CD4-positive, CD25-positive, alpha-beta regulatory T cell (primary cell): ENCODE results near the gene ATF1. TPM values are rescaled to one million over a fixed set of nuclear protein-coding genes. Genes with fewer than 3 reads are reported as not detected.

Experiments
- ATAC-seq, 2 donors: fragments of 150-1000 bp; cut with Tn5 transposase; one replicate each; pipeline ENCODE4 v1.10.0; 2021; ENCODE audit warnings: low read depth in 2 of 2, moderate number of reproducible peaks in 2 of 2, moderate library complexity in 1 of 2
- DNase-seq, 3 donors: peaks; one replicate each; pipeline versions ENCODE4 v3.0.0 to v3.0.0-alpha.2; 2012 to 2022; ENCODE audit warnings: mixed read lengths in 1 of 3
- H3K27ac ChIP-seq: one replicate; pipeline ENCODE4 v1.7.0; 2013; ENCODE audit warnings: mild to moderate bottlenecking, low read length; ENCODE audit not compliant: insufficient read depth, poor library complexity, severe bottlenecking
- H3K27me3 ChIP-seq: one replicate; pipeline ENCODE4 v1.7.0; 2013; ENCODE audit warnings: low read length; ENCODE audit not compliant: control insufficient read depth, insufficient read depth
- H3K36me3 ChIP-seq: one replicate; pipeline ENCODE4 v1.7.0; 2013; ENCODE audit warnings: mild to moderate bottlenecking, low read length, moderate library complexity; ENCODE audit not compliant: control insufficient read depth, insufficient read depth
- H3K4me1 ChIP-seq: 2 replicates; pipeline ENCODE4 v1.7.0; 2013; ENCODE audit warnings: mild to moderate bottlenecking, low read length; ENCODE audit not compliant: insufficient read depth, control insufficient read depth, poor library complexity, severe bottlenecking
- H3K4me3 ChIP-seq: one replicate; pipeline ENCODE4 v1.7.0; 2013; ENCODE audit warnings: low read depth, mild to moderate bottlenecking, low read length, moderate library complexity
- H3K9me3 ChIP-seq, 2 experiments: 1 replicate in 1 of 2; 2 replicates in 1 of 2; pipeline ENCODE4 v1.7.0; 2013; ENCODE audit warnings: low read length in 2 of 2, mild to moderate bottlenecking in 1 of 2, moderate library complexity in 1 of 2; ENCODE audit not compliant: control insufficient read depth in 2 of 2
- H3K27ac Mint-ChIP-seq, 3 donors: one replicate each; pipeline ENCODE4 v1.8.0; 2020 to 2022; ENCODE audit warnings: mild to moderate bottlenecking in 3 of 3, mixed read lengths in 3 of 3, moderate library complexity in 2 of 3
- H3K27me3 Mint-ChIP-seq: one replicate; pipeline ENCODE4 v1.8.0; 2022; ENCODE audit warnings: mild to moderate bottlenecking, mixed read lengths
- H3K36me3 Mint-ChIP-seq: one replicate; pipeline ENCODE4 v1.8.0; 2020; ENCODE audit warnings: mixed read lengths
- H3K4me1 Mint-ChIP-seq, 4 donors: one replicate each; pipeline ENCODE4 v1.8.0; 2020 to 2022; ENCODE audit warnings: mixed read lengths in 4 of 4, mild to moderate bottlenecking in 1 of 4
- H3K4me3 Mint-ChIP-seq, 4 donors: one replicate each; pipeline ENCODE4 v1.8.0; 2020 to 2022; ENCODE audit warnings: mild to moderate bottlenecking in 4 of 4, mixed read lengths in 4 of 4, moderate library complexity in 3 of 4
- H3K9me3 Mint-ChIP-seq, 7 donors: one replicate each; pipeline ENCODE4 v1.8.0; 2020 to 2022; ENCODE audit warnings: mixed read lengths in 7 of 7, mild to moderate bottlenecking in 3 of 7, moderate library complexity in 2 of 7
- polyA plus RNA-seq, 4 donors: library from polyadenylated mRNA; unstranded; fragments of 300-500 nt; fragmentation: Illumina TruSeq; gene quantifications; one replicate each; pipeline ENCODE4 v1.2.3, GENCODE V29; 2021
- total RNA-seq: library from RNA; stranded (reverse); gene quantifications from one replicate; pipeline ENCODE4 v1.2.3, GENCODE V29; 2022

The ATF1 gene
- total and polyA plus RNA-seq, 5 donors from 2014 or later: 30.6 to 56.1 (median 49.9) TPM

DNA sequence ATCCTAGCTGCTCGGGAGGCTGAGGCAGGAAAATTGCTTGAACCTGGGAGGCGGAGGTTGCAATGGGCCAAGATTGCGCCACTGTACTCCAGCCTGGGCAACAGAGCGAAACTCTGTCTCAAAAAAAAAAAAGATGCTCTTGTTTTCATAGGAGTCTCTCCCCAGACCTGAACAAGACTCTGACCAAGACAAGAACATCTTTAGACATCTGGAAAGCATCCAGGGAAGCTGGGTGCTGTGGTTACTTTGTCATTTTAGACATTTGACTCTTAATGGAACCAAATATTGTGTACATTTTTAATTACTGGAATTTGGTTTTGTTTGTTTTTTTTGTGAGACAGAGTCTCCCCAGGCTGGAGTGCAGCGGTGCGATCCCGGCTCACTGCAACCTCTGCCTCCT, 21.1 kb upstream of the ATF1 start:
- Histone ChIP-seq H3K36me3 (peaks cover 87% of the 10 kb centered on the region), H3K9me3 (no peaks in the 10 kb centered on the region), H3K27me3 (no peaks in the 10 kb centered on the region), H3K27ac (no peak overlapping the region), H3K4me3 (no peak overlapping the region), H3K4me1 (no peaks in the 10 kb centered on the region)
- Mint-ChIP-seq H3K9me3 (no peaks in the 10 kb centered on the region), H3K4me1 (peaks cover 0 to 6% (median 4%) of the 10 kb centered on the region in 4 donors), H3K4me3 (no peak overlapping the region), H3K27me3 (no peaks in the 10 kb centered on the region), H3K36me3 (peaks cover 51% of the 10 kb centered on the region), H3K27ac (no peak overlapping the region)
- DNase-seq: no peak
- ATAC-seq: no peak

DNA sequence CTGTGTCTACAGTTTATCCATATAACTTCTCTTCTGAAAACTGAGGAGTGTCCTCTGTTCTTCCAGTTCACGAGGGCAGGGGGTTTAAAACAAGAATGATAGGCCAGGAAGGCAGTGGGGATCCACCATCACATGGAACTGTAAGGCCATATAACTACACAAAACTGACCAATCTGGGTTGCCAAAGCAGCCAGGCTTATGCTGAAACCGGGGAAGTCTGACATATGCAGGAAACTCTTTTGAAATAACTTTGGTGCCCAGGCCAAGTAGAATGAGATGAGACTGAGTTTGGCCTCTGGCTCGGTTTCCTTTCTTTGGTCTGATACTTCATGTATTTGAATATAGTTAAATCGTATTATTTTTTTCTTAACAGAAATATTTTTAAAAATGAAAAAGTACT, 18.0 kb upstream of the ATF1 start:
- peaks cover 0 to 16% (median 2%) of the 10 kb centered on the region in 4 donors for H3K4me1 Mint-ChIP-seq
- H3K36me3 Mint-ChIP-seq: peaks cover 37% of the 10 kb centered on the region
- no peaks in the 10 kb centered on the region for H3K9me3 ChIP-seq
- no peak overlapping the region for H3K4me3 ChIP-seq
- no peaks in the 10 kb centered on the region for H3K4me1 ChIP-seq
- DNase-seq (no peak), ATAC-seq (no peak)
- H3K27me3 ChIP-seq: no peaks in the 10 kb centered on the region
- H3K27ac Mint-ChIP-seq: no peak overlapping the region
- H3K36me3 ChIP-seq: peaks cover 61% of the 10 kb centered on the region
- no peak overlapping the region for H3K4me3 Mint-ChIP-seq
- no peaks in the 10 kb centered on the region for H3K9me3 Mint-ChIP-seq
- H3K27ac ChIP-seq: no peak overlapping the region
- H3K27me3 Mint-ChIP-seq: no peaks in the 10 kb centered on the region

DNA sequence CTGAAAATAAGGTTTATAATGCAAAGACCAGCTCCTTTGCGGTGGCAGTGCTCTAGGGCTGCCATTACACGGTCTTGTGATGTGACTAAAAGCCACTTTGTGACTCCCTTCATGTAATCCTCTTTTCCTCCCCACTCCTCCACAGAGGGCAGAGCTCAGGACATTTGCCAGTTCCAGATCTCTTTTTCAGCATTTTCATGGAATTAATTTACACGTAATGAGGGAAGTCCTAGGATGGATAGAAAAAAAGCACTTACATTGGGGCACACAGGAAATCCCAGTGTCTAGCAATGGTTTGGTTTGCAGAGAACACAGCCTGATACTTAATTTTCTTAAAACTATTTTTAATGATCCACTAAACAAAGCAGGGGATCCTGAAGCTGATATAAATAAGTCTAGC, 17.5 kb upstream of the ATF1 start:
- ATAC-seq: no peak

DNA sequence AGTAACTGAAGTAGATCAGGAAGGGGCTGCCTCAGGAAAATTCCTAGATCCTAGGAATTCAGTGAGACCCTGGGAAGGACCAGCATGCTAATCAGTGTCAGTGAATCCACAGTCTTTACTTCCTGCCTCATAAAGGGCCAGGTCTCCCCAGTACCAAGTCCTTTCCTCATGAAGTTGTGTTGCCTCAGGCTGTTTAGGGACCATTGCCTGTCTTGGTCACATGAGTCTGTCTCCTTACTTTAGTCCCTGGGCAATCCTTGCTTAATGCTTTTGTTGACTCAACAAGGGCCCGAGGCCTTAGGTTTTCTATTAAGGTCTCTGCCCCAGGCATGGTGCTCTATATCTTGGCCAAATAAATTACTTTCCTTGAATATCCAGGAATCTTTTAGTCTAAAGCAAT, 16.1 kb upstream of the ATF1 start:
- peaks cover 0 to 14% (median 3%) of the 10 kb centered on the region in 4 donors for H3K4me1 Mint-ChIP-seq
- H3K4me1 ChIP-seq: no peaks in the 10 kb centered on the region
- H3K9me3 Mint-ChIP-seq: peaks cover 0 to 3% (median 0%) of the 10 kb centered on the region in 7 donors
- ATAC-seq (no peak), DNase-seq (no peak)
- H3K27ac Mint-ChIP-seq: peak overlapping the region in 1 of 3 donors; percentile 11
- peaks cover 43% of the 10 kb centered on the region for H3K36me3 ChIP-seq
- no peak overlapping the region for H3K4me3 Mint-ChIP-seq
- H3K36me3 Mint-ChIP-seq: peaks cover 25% of the 10 kb centered on the region
- H3K27me3 Mint-ChIP-seq: no peaks in the 10 kb centered on the region
- H3K4me3 ChIP-seq: no peak overlapping the region
- H3K9me3 ChIP-seq: no peaks in the 10 kb centered on the region
- no peak overlapping the region for H3K27ac ChIP-seq
- no peaks in the 10 kb centered on the region for H3K27me3 ChIP-seq

More for the DNA sequence above, 17.5 kb upstream of the ATF1 start:
- Mint-ChIP-seq H3K9me3 (peaks cover 0 to 3% (median 0%) of the 10 kb centered on the region in 7 donors), H3K27ac (no peak overlapping the region), H3K4me3 (no peak overlapping the region), H3K27me3 (no peaks in the 10 kb centered on the region), H3K4me1 (peaks cover 0 to 14% (median 3%) of the 10 kb centered on the region in 4 donors), H3K36me3 (peaks cover 31% of the 10 kb centered on the region)
- Histone ChIP-seq H3K27me3 (no peaks in the 10 kb centered on the region), H3K27ac (no peak overlapping the region), H3K4me3 (no peak overlapping the region), H3K36me3 (peaks cover 55% of the 10 kb centered on the region), H3K9me3 (no peaks in the 10 kb centered on the region), H3K4me1 (no peaks in the 10 kb centered on the region)
- no peak for DNase-seq

DNA sequence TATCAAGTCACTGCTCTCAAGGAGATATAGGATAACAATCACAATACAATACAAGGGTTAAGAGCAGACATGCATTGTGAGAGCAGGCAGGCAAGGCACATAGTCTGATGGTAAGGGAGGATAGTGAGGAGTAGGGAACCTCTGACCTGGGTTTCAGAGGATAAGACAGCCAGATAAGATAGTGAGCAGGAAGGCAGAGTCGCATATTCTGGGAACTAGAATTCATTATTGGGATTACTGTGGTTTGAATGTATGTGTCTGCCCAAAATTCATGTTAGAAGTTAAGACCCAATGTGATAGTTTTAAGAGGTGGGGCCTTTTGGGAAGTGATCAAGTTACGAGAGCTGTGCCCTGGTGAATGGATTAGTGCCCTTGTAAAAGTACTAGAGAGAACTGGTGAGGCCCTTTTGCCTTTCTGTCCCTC, 14.4 kb upstream of the ATF1 start:
- H3K27me3 ChIP-seq: no peaks in the 10 kb centered on the region
- Mint-ChIP-seq H3K36me3 (peaks cover 18% of the 10 kb centered on the region), H3K4me1 (peaks cover 0 to 14% (median 3%) of the 10 kb centered on the region in 4 donors), H3K4me3 (no peak overlapping the region), H3K9me3 (peaks cover 0 to 3% (median 0%) of the 10 kb centered on the region in 7 donors), H3K27me3 (no peaks in the 10 kb centered on the region), H3K27ac (no peak overlapping the region)
- no peaks in the 10 kb centered on the region for H3K4me1 ChIP-seq
- DNase-seq (no peak), ATAC-seq (no peak)
- H3K4me3 ChIP-seq: no peak overlapping the region
- peaks cover 29% of the 10 kb centered on the region for H3K36me3 ChIP-seq
- no peak overlapping the region for H3K27ac ChIP-seq
- no peaks in the 10 kb centered on the region for H3K9me3 ChIP-seq

DNA sequence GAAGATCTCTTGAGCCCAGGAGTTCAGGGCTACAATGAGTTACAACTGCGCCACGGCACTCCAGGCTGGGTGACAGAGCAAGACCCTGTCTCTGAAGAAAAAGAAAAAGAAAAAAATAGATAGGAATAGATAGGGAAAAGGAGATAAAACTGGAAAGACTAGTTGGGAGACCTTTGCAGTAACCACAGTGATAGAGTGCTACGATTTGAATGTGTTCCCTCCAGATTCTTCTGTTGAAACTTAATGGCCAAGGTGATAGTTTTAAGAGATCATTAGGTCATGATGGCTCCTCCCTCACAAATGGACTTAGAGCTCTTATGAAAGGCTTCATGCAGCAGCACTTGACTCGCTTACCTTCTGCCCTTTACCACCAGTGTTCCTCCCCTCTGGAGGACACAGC, 13.5 kb upstream of the ATF1 start:
- H3K9me3 Mint-ChIP-seq: peaks cover 0 to 3% (median 0%) of the 10 kb centered on the region in 7 donors
- H3K27me3 ChIP-seq: no peaks in the 10 kb centered on the region
- H3K36me3 Mint-ChIP-seq: peaks cover 16% of the 10 kb centered on the region
- peak overlapping the region in 1 of 3 donors; percentile 72 for H3K27ac Mint-ChIP-seq
- DNase-seq (no peak), ATAC-seq (no peak)
- H3K4me1 Mint-ChIP-seq: peaks cover 0 to 14% (median 3%) of the 10 kb centered on the region in 4 donors
- H3K9me3 ChIP-seq: no peaks in the 10 kb centered on the region
- H3K27ac ChIP-seq: no peak overlapping the region
- no peak overlapping the region for H3K4me3 ChIP-seq
- H3K36me3 ChIP-seq: peaks cover 20% of the 10 kb centered on the region
- H3K4me1 ChIP-seq: no peaks in the 10 kb centered on the region
- H3K27me3 Mint-ChIP-seq: no peaks in the 10 kb centered on the region
- no peak overlapping the region for H3K4me3 Mint-ChIP-seq

DNA sequence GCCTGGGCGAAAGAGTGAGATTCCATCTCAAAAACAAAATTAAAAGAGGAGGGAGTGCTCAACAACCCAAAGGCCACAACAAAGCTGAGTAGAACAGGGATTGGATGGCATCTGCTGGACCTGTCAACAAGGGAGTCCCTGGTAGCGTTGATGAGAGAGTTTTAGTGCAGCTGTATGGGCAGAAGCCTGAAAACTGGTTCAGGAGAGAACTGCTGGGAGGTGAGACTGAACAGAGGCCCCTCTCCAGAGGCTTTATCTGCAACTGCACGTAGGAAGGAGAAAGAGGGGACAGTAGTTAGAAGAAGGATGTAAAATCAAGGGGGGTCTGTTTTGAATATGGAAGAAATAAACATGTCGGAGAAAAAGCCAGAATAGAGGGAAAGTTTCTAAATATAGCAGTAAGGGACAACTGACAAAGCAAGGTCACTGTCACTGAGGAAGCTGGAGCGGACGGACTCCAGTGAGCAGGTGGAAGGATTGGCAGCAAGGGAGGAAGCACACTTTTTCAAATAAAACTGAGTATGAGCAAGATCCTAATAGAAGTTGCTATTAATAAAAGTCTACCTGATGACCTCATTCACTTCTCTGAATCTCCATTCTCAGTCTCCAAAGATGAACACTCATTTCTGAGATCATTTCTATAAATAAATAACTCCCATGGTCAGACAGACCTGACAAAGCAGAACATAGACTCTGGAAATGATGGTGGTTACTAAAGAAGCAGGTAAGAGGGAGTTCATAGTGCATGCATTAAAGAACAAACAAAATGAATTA, 11.8 kb upstream of the ATF1 start:
- no peak for ATAC-seq
- H3K27me3 Mint-ChIP-seq: no peaks in the 10 kb centered on the region
- H3K27ac ChIP-seq: no peak overlapping the region
- H3K9me3 ChIP-seq: no peaks in the 10 kb centered on the region
- H3K27ac Mint-ChIP-seq: peak overlapping the region in 2 of 3 donors; percentile 6 to 16
- H3K4me1 ChIP-seq: no peaks in the 10 kb centered on the region
- DNase-seq: no peak
- no peaks in the 10 kb centered on the region for H3K27me3 ChIP-seq
- H3K4me3 Mint-ChIP-seq: peak overlapping the region in 2 of 4 donors; percentile 18 to 48
- peaks cover 6% of the 10 kb centered on the region for H3K36me3 Mint-ChIP-seq
- H3K36me3 ChIP-seq: peaks cover 8% of the 10 kb centered on the region
- H3K4me3 ChIP-seq: no peak overlapping the region
- peaks cover 0 to 14% (median 2%) of the 10 kb centered on the region in 4 donors for H3K4me1 Mint-ChIP-seq
- peaks cover 0 to 3% (median 0%) of the 10 kb centered on the region in 7 donors for H3K9me3 Mint-ChIP-seq
